B cell (primary cell): ENCODE measurements around the gene OR2D3. TPM values are rescaled to one million over a fixed set of nuclear protein-coding genes. Genes with fewer than 3 reads are reported as not detected.
A peak's percentile ranks its signal among the peaks of the same experiment; 100 is the strongest.

Experiments used
- ATAC-seq: fragments of 200-7000 bp; cut with Tn5 transposase; one replicate; pipeline ENCODE4 v1.10.0; 2021; ENCODE audit warnings: low read depth, mild to moderate bottlenecking, moderate number of reproducible peaks, moderate library complexity
- CTCF ChIA-PET: fragments of 350-600 bp; sonication (Branson Sonifier 250); formaldehyde crosslinking; loops from one replicate; lab custom pipeline; 2021; ENCODE audit warnings: antibody characterized with exemption, inconsistent platforms; lab: Charles Lee
- POLR2A ChIA-PET: fragments of 350-600 bp; sonication (Branson Sonifier 250); formaldehyde crosslinking; loops from one replicate; lab custom pipeline; 2021; ENCODE audit warnings: antibody characterized with exemption; lab: Charles Lee
- DNase-seq: peaks from one replicate; pipeline ENCODE4 v3.0.0; 2013
- H2AFZ ChIP-seq: 2 replicates; pipeline ENCODE4 v1.6.1; 2012; ENCODE audit warnings: mild to moderate bottlenecking, low read depth, low read length; ENCODE audit not compliant: insufficient read depth, poor library complexity, severe bottlenecking
- H3K27ac ChIP-seq, 2 donors: 1 replicate in 1 of 2; 2 replicates in 1 of 2; pipeline ENCODE4 v1.5.1; 2012 to 2013; ENCODE audit warnings: low read length in 2 of 2, mild to moderate bottlenecking in 2 of 2, moderate library complexity in 1 of 2
- H3K27me3 ChIP-seq, 4 experiments: fragments of 200-600 bp in 1 of 4; sonication (generic) in 1 of 4; replicated peaks in 1 of 4; 1 replicate in 2 of 4; 2 replicates in 2 of 4; pipeline versions ENCODE4 v1.6.1 to v1.7.0; 2013 to 2016; ENCODE audit warnings: low read length in 3 of 4, mild to moderate bottlenecking in 2 of 4, mixed read lengths in 1 of 4, moderate library complexity in 1 of 4; ENCODE audit not compliant: insufficient read depth in 4 of 4, control insufficient read depth in 3 of 4; ENCODE audit errors: control extremely low read depth in 1 of 4
- H3K36me3 ChIP-seq, 2 experiments: replicated peaks in 1 of 2; 1 replicate in 1 of 2; 2 replicates in 1 of 2; pipeline versions ENCODE4 v1.6.1 to v1.7.1; 2013; ENCODE audit warnings: low read length in 1 of 2; ENCODE audit not compliant: insufficient read depth in 2 of 2, control insufficient read depth in 1 of 2; ENCODE audit errors: control extremely low read depth in 1 of 2, extremely low read depth in 1 of 2
- H3K4me1 ChIP-seq, 2 donors: fragments of 200-600 bp in 1 of 2; sonication (generic) in 1 of 2; 1 replicate in 1 of 2; 2 replicates in 1 of 2; pipeline versions ENCODE4 v1.5.1 to v1.6.1; 2013 to 2017; ENCODE audit warnings: low read length in 2 of 2; ENCODE audit not compliant: control insufficient read depth in 2 of 2, insufficient read depth in 2 of 2
- H3K4me2 ChIP-seq: replicated peaks from 2 replicates; pipeline ENCODE3; 2012; ENCODE audit warnings: mild to moderate bottlenecking, low read depth, low read length; ENCODE audit not compliant: poor library complexity, severe bottlenecking
- H3K4me3 ChIP-seq, 5 experiments: fragments of 200-600 bp in 1 of 5; sonication (generic) in 1 of 5; 1 replicate in 3 of 5; 2 replicates in 2 of 5; pipeline versions ENCODE4 v1.5.1 to v1.7.0; 2011 to 2016; ENCODE audit warnings: low read length in 4 of 5, mild to moderate bottlenecking in 4 of 5, low read depth in 2 of 5, control low read depth in 1 of 5, moderate library complexity in 1 of 5; ENCODE audit not compliant: insufficient read depth in 1 of 5; ENCODE audit errors: control extremely low read depth in 1 of 5, extremely low read depth in 1 of 5
- H3K79me2 ChIP-seq: fragments of 200-600 bp; sonication (generic); one replicate; pipeline ENCODE4 v1.6.0; 2016; ENCODE audit warnings: low read length; ENCODE audit not compliant: control insufficient read depth, insufficient read depth
- H3K9ac ChIP-seq: fragments of 200-600 bp; sonication (generic); 2 replicates; pipeline ENCODE4 v1.6.1; 2017; ENCODE audit warnings: mild to moderate bottlenecking, low read length, moderate library complexity
- H3K9me3 ChIP-seq, 3 donors: one replicate each; pipeline versions ENCODE4 v1.6.1 to v1.7.1; 2013; ENCODE audit warnings: low read length in 2 of 3; ENCODE audit not compliant: control insufficient read depth in 2 of 3, insufficient read depth in 1 of 3; ENCODE audit errors: control extremely low read depth in 1 of 3
- H4K20me1 ChIP-seq: 2 replicates; pipeline ENCODE4 v1.6.0; 2012; ENCODE audit warnings: mild to moderate bottlenecking, low read length; ENCODE audit not compliant: insufficient read depth, control insufficient read depth, poor library complexity, severe bottlenecking
- H3K27ac Mint-ChIP-seq: one replicate; pipeline ENCODE4 v1.8.0; 2021; ENCODE audit warnings: mixed read lengths
- H3K27me3 Mint-ChIP-seq: one replicate; pipeline ENCODE4 v1.8.0; 2021; ENCODE audit warnings: mixed read lengths
- H3K4me1 Mint-ChIP-seq: one replicate; pipeline ENCODE4 v1.8.0; 2021; ENCODE audit warnings: mixed read lengths
- H3K4me3 Mint-ChIP-seq: one replicate; pipeline ENCODE4 v1.8.0; 2021; ENCODE audit warnings: mixed read lengths
- H3K9me3 Mint-ChIP-seq: one replicate; pipeline ENCODE4 v1.8.0; 2022; ENCODE audit warnings: mixed read lengths; ENCODE audit not compliant: insufficient read depth
- CTCF ChIP-seq: fragments of 200-600 bp; IDR thresholded peaks from one replicate; pipeline ENCODE4 v1.8.0; 2022; ENCODE audit warnings: antibody characterized with exemption, mild to moderate bottlenecking
- EZH2 ChIP-seq: IDR thresholded peaks from 2 replicates; pipeline ENCODE4 v1.6.1; 2012; ENCODE audit warnings: borderline replicate concordance, low read depth, mild to moderate bottlenecking, moderate library complexity, low read length; ENCODE audit not compliant: insufficient read depth, poor library complexity, severe bottlenecking
- WGBS: methylation state at CpG from one replicate; pipeline ENCODE4 v1.1.5; 2013; ENCODE audit warnings: missing lambda C conversion rate; ENCODE audit not compliant: insufficient coverage; 5-methylcytosine and 5-hydroxymethylcytosine counted together
- intact Hi-C: fragments of 100-400 bp; cut with micrococcal nuclease; formaldehyde crosslinking; loops from one replicate; pipeline ENCODE4 v1.10.0; 2022
- polyA plus RNA-seq: library from polyadenylated mRNA; depleted of rRNA; stranded (reverse); fragments of >200 nt; gene quantifications from 2 replicates; pipeline ENCODE4 v1.2.3, GENCODE V29; 2012
- total RNA-seq, 2 donors: library from RNA; stranded (reverse); fragments of 120-200 nt in 1 of 2; gene quantifications; 1 replicate in 1 of 2; 2 replicates in 1 of 2; pipeline versions ENCODE4 v1.2.3 to v1.2.4, GENCODE V29; 2013 to 2022

OR2D3 gene
- total and polyA plus RNA-seq, 2 donors (not counting 1 experiment from before 2014, with no cell fraction given) = not detected

DNA sequence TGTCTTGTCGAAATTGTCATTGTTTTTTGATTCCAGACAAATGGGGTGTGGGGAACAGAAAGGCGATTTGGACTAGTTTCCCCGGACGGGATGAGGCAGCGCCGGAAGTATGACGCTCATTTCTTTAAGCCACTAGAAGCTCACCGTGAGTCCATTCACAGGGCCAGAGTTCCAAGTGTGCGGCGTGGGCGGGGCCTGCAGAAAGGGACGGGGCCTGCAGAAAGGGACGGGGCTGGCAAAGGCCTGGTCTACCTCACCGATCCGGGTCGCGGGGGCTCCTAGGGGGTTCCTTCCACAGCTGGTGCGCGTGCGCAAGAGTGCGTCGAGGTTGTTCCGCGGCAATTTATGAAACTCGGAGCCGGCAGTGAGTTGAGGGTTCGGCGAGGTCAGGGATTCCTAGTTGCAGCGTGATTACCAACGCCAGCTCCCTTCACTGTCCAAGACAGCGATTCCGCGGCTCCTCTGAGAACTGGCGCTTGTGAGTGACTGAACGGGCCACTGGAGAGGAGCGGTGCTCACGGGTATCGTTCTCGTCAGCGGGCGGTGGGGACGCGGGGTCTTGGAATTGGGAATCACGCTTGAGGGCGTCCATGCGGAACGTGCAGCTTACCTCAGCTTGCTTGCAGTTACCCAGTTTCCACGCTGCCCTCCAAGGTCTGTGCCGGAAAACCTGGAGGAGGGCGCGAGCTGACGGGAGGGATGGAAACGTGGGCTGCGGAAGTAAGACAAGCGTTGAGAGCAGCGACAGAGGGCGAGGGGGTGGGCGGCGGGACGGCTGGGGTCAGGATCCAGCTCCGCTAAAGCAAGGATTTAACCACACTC, 5.6 kb downstream of the OR2D3 start, which contains the start of gene ZNF215:
Gene ZNF215 (plus strand): TSS at position 219 of the 822 bp plus-strand sequence. CDS start 5,847 bp downstream, outside the sequence.
- Mint-ChIP-seq H3K4me3 (peak within 1 kb of the TSS; percentile 96), H3K27ac (peak within 1 kb of the TSS; percentile 59), H3K27me3 (no peaks in the 10 kb centered on the region), H3K9me3 (no peaks in the 10 kb centered on the region), H3K4me1 (peaks cover 19% of the 10 kb centered on the region)
- Histone ChIP-seq H3K36me3 (no peaks in the 10 kb centered on the region), H3K79me2 (no peaks in the 10 kb centered on the region), H3K4me2 (peak within 1 kb of the TSS; percentile 76), H2AFZ (peak within 1 kb of the TSS; percentile 67), H3K9me3 (peaks cover 0 to 6% (median 0%) of the 10 kb centered on the region in 3 donors), H3K9ac (peak within 1 kb of the TSS; percentile 67), H4K20me1 (no peaks in the 10 kb centered on the region), H3K27me3 (peaks cover 0 to 22% (median 0%) of the 10 kb centered on the region in 4 experiments), H3K4me3 (peak within 1 kb of the TSS; percentile 50 to 77 (median 67)), H3K4me1 (peaks cover 11 to 19% of the 10 kb centered on the region in 2 donors), H3K27ac (peak within 1 kb of the TSS in 1 of 2 donors; percentile 25)
- ATAC-seq = peak; percentile 67
- peak; percentile 32 for DNase-seq
- under 1% methylated on average over 57 of the region's 61 CpGs for WGBS
- no peak for TF ChIP-seq EZH2
- ChIA-PET POLR2A (no interaction called here), CTCF (interaction anchor here (0.6 to 1.8 kb wide), 3 partner anchors 19 to 488 kb away, joined by 3 to 5 read pairs (median 4); no protein-coding TSS in a partner anchor)
- intact Hi-C loops = loop anchor here (10.0 kb wide), 1 partner anchor 172 kb away; no protein-coding TSS in a partner anchor

DNA sequence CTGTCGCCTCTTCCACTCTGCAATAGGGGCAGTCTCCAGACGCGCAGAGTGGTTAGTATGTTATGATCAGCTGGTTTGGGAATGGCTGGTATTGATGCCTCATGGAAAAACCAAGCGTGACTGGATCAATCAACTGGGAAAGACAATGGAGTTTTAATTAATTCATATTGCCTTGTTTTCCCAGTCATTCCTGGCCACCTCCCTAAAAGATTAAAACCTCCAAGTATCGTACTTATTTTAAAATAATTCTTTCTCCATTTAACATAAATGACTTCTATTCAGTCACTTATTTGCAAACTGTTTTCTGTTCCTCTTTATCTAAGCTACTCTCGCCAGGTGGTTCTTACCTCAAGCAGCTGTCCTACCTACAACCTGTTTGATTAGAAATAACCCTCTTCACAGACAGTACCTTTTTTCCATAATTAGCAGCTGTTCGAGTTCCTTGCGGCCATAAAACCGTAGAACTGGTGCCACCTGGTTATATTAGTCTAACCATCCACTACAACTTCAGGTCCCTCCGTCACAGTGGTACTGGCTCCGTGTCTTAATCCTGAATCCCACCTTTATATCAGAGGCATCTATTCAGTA, 6.3 kb downstream of the OR2D3 start:
- Histone ChIP-seq H3K27ac (no peak overlapping the region), H3K4me1 (peaks cover 11 to 19% of the 10 kb centered on the region in 2 donors), H2AFZ (peak overlapping the region; percentile 67), H3K36me3 (no peaks in the 10 kb centered on the region), H3K27me3 (peaks cover 0 to 22% (median 0%) of the 10 kb centered on the region in 4 experiments), H3K4me3 (peak overlapping the region; percentile 50 to 77 (median 67)), H3K9ac (peak overlapping the region; percentile 67), H3K79me2 (no peaks in the 10 kb centered on the region), H3K4me2 (peak overlapping the region; percentile 76), H4K20me1 (no peaks in the 10 kb centered on the region), H3K9me3 (peaks cover 0 to 6% (median 0%) of the 10 kb centered on the region in 3 donors)
- WGBS = 2% methylated on average over 6 of the region's 11 CpGs
- peak; percentile 50 for DNase-seq
- Mint-ChIP-seq H3K9me3 (no peaks in the 10 kb centered on the region), H3K4me1 (peaks cover 19% of the 10 kb centered on the region), H3K27ac (peak overlapping the region; percentile 59), H3K4me3 (peak overlapping the region; percentile 96), H3K27me3 (no peaks in the 10 kb centered on the region)
- CTCF ChIA-PET = interaction anchor here (0.6 to 1.8 kb wide), 4 partner anchors 18 to 515 kb away, joined by 3 to 5 read pairs (median 4); no protein-coding TSS in a partner anchor
- peak; percentile 58 for ATAC-seq
- POLR2A ChIA-PET = no interaction called here
- intact Hi-C loops = loop anchor here (10.0 kb wide), 1 partner anchor 172 kb away; no protein-coding TSS in a partner anchor
- TF ChIP-seq EZH2 (no peak), CTCF (no peak)
